ENCODE results near the gene PCDHGB3. TPM values are rescaled to one million over a fixed set of nuclear protein-coding genes. Genes with fewer than 3 reads are reported as not detected.
"Not testable (repeated sequence)": the region's sequence is repeated elsewhere in the genome, so short reads cannot be mapped to it uniquely, and the experiment has no call there.

The PCDHGB3 gene
- total RNA-seq, 2 experiments from 2014 or later = not detected

- peaks cover 41% of the 10 kb centered on the region for H3K9me3 Mint-ChIP-seq (ENCODE audit: low read depth)
- intact Hi-C loops (cut with DNase I, micrococcal nuclease) = loop anchor here in 1 of 2 experiments (10.0 kb wide), 1 partner anchor 239 kb away; the partner anchor contains the start of gene PCDHB3
- H3K4me1 Mint-ChIP-seq = no peaks in the 10 kb centered on the region
- peak within 1 kb of the TSS; percentile 43 for H3K4me3 Mint-ChIP-seq
- ChIA-PET CTCF (interaction anchor here (0.6 to 2.4 kb wide), 12 partner anchors 9 to 195 kb away, joined by 3 to 10 read pairs (median 4); partner anchors contain the start of genes PCDHGA1, PCDHGA10, PCDHGA12 and TAF7), POLR2A (no interaction called here)
- no peak within 1 kb of the TSS for H3K27ac Mint-ChIP-seq
- ATAC-seq (no peak), DNase-seq (peak; percentile 43)
- peaks cover 27% of the 10 kb centered on the region for H3K36me3 Mint-ChIP-seq (ENCODE audit: low read depth)
- peaks cover 62% of the 10 kb centered on the region for H3K27me3 Mint-ChIP-seq
Measured at GRCh38 chr5:141343242-141343952, 26.6 kb upstream of the PCDHGB3 start, which contains the start of gene PCDHGA3. PCDHGA3 (plus strand) TSS chr5:141343829; CDS start chr5:141344034, 205 bp downstream.

GRCh38 chr5:141343953-141344463 lies 26.0 kb upstream of the PCDHGB3 start:
- peaks cover 61% of the 10 kb centered on the region for H3K27me3 Mint-ChIP-seq
- DNase-seq = no peak
- ATAC-seq = no peak
- no peaks in the 10 kb centered on the region for H3K4me1 Mint-ChIP-seq
- H3K27ac Mint-ChIP-seq = no peak overlapping the region
- H3K4me3 Mint-ChIP-seq = peak overlapping the region; percentile 43
- intact Hi-C loops (cut with DNase I, micrococcal nuclease) = loop anchor here in 1 of 2 experiments (10.0 kb wide), 1 partner anchor 239 kb away; the partner anchor contains the start of gene PCDHB3
- peaks cover 25% of the 10 kb centered on the region for H3K36me3 Mint-ChIP-seq (ENCODE audit: low read depth)
- H3K9me3 Mint-ChIP-seq (ENCODE audit: low read depth) = peaks cover 35% of the 10 kb centered on the region
- ChIA-PET CTCF (interaction anchor here (0.6 to 2.4 kb wide), 14 partner anchors 9 to 642 kb away, joined by 3 to 10 read pairs (median 4); partner anchors contain the start of genes PCDHGA1, PCDHGA10, PCDHGA12 and TAF7), POLR2A (no interaction called here)

- intact Hi-C loops (cut with DNase I, micrococcal nuclease) = loop anchor here in 1 of 2 experiments (10.0 kb wide), 1 partner anchor 241 kb away; the partner anchor contains the start of gene PCDHB3
- CTCF ChIA-PET = interaction anchor here (2.2 kb wide), 1 partner anchor 15 kb away, joined by 6 read pairs; the partner anchor contains the start of gene PCDHGA1
- POLR2A ChIA-PET = no interaction called here
- DNase-seq (no peak), ATAC-seq (no peak)
- Mint-ChIP-seq H3K36me3 (ENCODE audit: low read depth) (peaks cover 23% of the 10 kb centered on the region), H3K27me3 (peaks cover 60% of the 10 kb centered on the region), H3K4me3 (no peak overlapping the region), H3K27ac (no peak overlapping the region), H3K4me1 (no peaks in the 10 kb centered on the region), H3K9me3 (ENCODE audit: low read depth) (peaks cover 31% of the 10 kb centered on the region)
Measured at GRCh38 chr5:141345327-141345726, 24.7 kb upstream of the PCDHGB3 start.

GRCh38 chr5:141346017-141346416 lies 24.0 kb upstream of the PCDHGB3 start:
- H3K27ac Mint-ChIP-seq, ATAC-seq, H3K4me1 Mint-ChIP-seq, DNase-seq, H3K4me3 Mint-ChIP-seq, POLR2A ChIA-PET: not testable (repeated sequence)
- peaks cover 64% of the 10 kb centered on the region for H3K27me3 Mint-ChIP-seq
- peaks cover 31% of the 10 kb centered on the region for H3K9me3 Mint-ChIP-seq (ENCODE audit: low read depth)
- CTCF ChIA-PET = interaction anchor here (0.6 kb wide), 1 partner anchor 221 kb away, joined by 4 read pairs; no protein-coding TSS in a partner anchor
- H3K36me3 Mint-ChIP-seq (ENCODE audit: low read depth) = peaks cover 23% of the 10 kb centered on the region
- intact Hi-C loops (cut with DNase I, micrococcal nuclease) = loop anchor here in 1 of 2 experiments (10.0 kb wide), 1 partner anchor 241 kb away; the partner anchor contains the start of gene PCDHB3

GRCh38 chr5:141349917-141350619 lies 20.0 kb upstream of the PCDHGB3 start, which contains the start of gene PCDHGB1:
PCDHGB1 (plus strand) TSS chr5:141350099; CDS start chr5:141350261, 162 bp downstream.
- H3K27ac Mint-ChIP-seq = no peak within 1 kb of the TSS
- peak within 1 kb of the TSS; percentile 31 for H3K4me3 Mint-ChIP-seq
- POLR2A ChIA-PET = no interaction called here
- H3K36me3 Mint-ChIP-seq (ENCODE audit: low read depth) = peaks cover 17% of the 10 kb centered on the region
- peak; percentile 68 for DNase-seq
- H3K4me1 Mint-ChIP-seq = no peaks in the 10 kb centered on the region
- H3K9me3 Mint-ChIP-seq (ENCODE audit: low read depth) = peaks cover 20% of the 10 kb centered on the region
- intact Hi-C loops (cut with DNase I, micrococcal nuclease) = loop anchor here (1.0 to 10.0 kb wide), 2 partner anchors 12 to 245 kb away; partner anchors contain the start of gene PCDHB3 (in 1 of the 2)
- ATAC-seq = peak; percentile 71
- CTCF ChIA-PET = interaction anchor here (0.7 to 1.6 kb wide), 6 partner anchors 12 to 208 kb away, joined by 3 to 6 read pairs (median 4); partner anchors contain the start of genes PCDHGA10, PCDHGA12, PCDHGA2 and PCDHGB3
- peaks cover 63% of the 10 kb centered on the region for H3K27me3 Mint-ChIP-seq

- Mint-ChIP-seq H3K4me1 (no peaks in the 10 kb centered on the region), H3K27me3 (peaks cover 65% of the 10 kb centered on the region), H3K36me3 (ENCODE audit: low read depth) (peaks cover 8% of the 10 kb centered on the region), H3K4me3 (no peak overlapping the region), H3K27ac (no peak overlapping the region), H3K9me3 (ENCODE audit: low read depth) (peaks cover 14% of the 10 kb centered on the region)
- ATAC-seq = no peak
- DNase-seq = no peak
- intact Hi-C loops (cut with DNase I, micrococcal nuclease) = no loop called here
- POLR2A ChIA-PET = no interaction called here
- CTCF ChIA-PET = interaction anchor here (0.6 kb wide), 1 partner anchor 159 kb away, joined by 3 read pairs; the partner anchor contains the start of gene PCDHB10
Measured at GRCh38 chr5:141351591-141351990, 18.5 kb upstream of the PCDHGB3 start.

- DNase-seq (no peak), ATAC-seq (no peak)
- peak within 1 kb of the TSS; percentile 37 for H3K4me3 Mint-ChIP-seq
- H3K4me1 Mint-ChIP-seq = peaks cover 2% of the 10 kb centered on the region
- ChIA-PET POLR2A (no interaction called here), CTCF (interaction anchor here (0.8 to 2.0 kb wide), 11 partner anchors 9 to 203 kb away, joined by 3 to 8 read pairs (median 4); partner anchors contain the start of genes PCDHGA12, PCDHGA5, PCDHGB3 and TAF7)
- no peak within 1 kb of the TSS for H3K27ac Mint-ChIP-seq
- intact Hi-C loops (cut with DNase I, micrococcal nuclease) = no loop called here
- H3K36me3 Mint-ChIP-seq (ENCODE audit: low read depth) = peaks cover 9% of the 10 kb centered on the region
- H3K9me3 Mint-ChIP-seq (ENCODE audit: low read depth) = peaks cover 11% of the 10 kb centered on the region
- H3K27me3 Mint-ChIP-seq = peaks cover 68% of the 10 kb centered on the region
Measured at GRCh38 chr5:141354900-141355469, 15.1 kb upstream of the PCDHGB3 start, which contains the start of gene PCDHGA4. PCDHGA4 (plus strand) TSS chr5:141355021; CDS start chr5:141355108, 87 bp downstream.

- Mint-ChIP-seq H3K9me3 (ENCODE audit: low read depth) (peaks cover 17% of the 10 kb centered on the region), H3K27ac (no peak overlapping the region), H3K4me3 (peak overlapping the region; percentile 37), H3K4me1 (peaks cover 2% of the 10 kb centered on the region), H3K36me3 (ENCODE audit: low read depth) (peaks cover 12% of the 10 kb centered on the region), H3K27me3 (peaks cover 70% of the 10 kb centered on the region)
- intact Hi-C loops (cut with DNase I, micrococcal nuclease) = no loop called here
- ATAC-seq (no peak), DNase-seq (no peak)
- ChIA-PET CTCF (interaction anchor here (0.8 to 2.0 kb wide), 10 partner anchors 8 to 209 kb away, joined by 3 to 8 read pairs (median 4); partner anchors contain the start of genes PCDHGA12, PCDHGA5 and TAF7), POLR2A (no interaction called here)
Measured at GRCh38 chr5:141355641-141356040, 14.4 kb upstream of the PCDHGB3 start.

- ChIA-PET POLR2A (no interaction called here), CTCF (interaction anchor here (0.6 to 2.0 kb wide), 9 partner anchors 22 to 208 kb away, joined by 3 to 8 read pairs (median 5); partner anchors contain the start of genes PCDHGA12 and TAF7)
- Mint-ChIP-seq H3K27me3 (peaks cover 70% of the 10 kb centered on the region), H3K27ac (no peak overlapping the region), H3K4me3 (no peak overlapping the region), H3K9me3 (ENCODE audit: low read depth) (peaks cover 19% of the 10 kb centered on the region), H3K4me1 (peaks cover 2% of the 10 kb centered on the region), H3K36me3 (ENCODE audit: low read depth) (peaks cover 17% of the 10 kb centered on the region)
- ATAC-seq (no peak), DNase-seq (no peak)
- intact Hi-C loops (cut with DNase I, micrococcal nuclease) = no loop called here
Measured at GRCh38 chr5:141356133-141356532, 13.9 kb upstream of the PCDHGB3 start.

GRCh38 chr5:141356950-141357349 lies 13.1 kb upstream of the PCDHGB3 start:
- CTCF ChIA-PET = interaction anchor here (0.6 to 1.5 kb wide), 2 partner anchors 63 to 207 kb away, joined by 3 to 5 read pairs; no protein-coding TSS in a partner anchor

More at GRCh38 chr5:141356950-141357349, 13.1 kb upstream of the PCDHGB3 start:
- peaks cover 22% of the 10 kb centered on the region for H3K9me3 Mint-ChIP-seq (ENCODE audit: low read depth)
- peaks cover 70% of the 10 kb centered on the region for H3K27me3 Mint-ChIP-seq
- no peak for DNase-seq
- H3K36me3 Mint-ChIP-seq (ENCODE audit: low read depth) = peaks cover 19% of the 10 kb centered on the region
- no peak overlapping the region for H3K4me3 Mint-ChIP-seq
- no peak overlapping the region for H3K27ac Mint-ChIP-seq
- intact Hi-C loops (cut with DNase I, micrococcal nuclease) = no loop called here
- POLR2A ChIA-PET = no interaction called here
- peaks cover 2% of the 10 kb centered on the region for H3K4me1 Mint-ChIP-seq
- ATAC-seq = no peak

Measured in activated CD4-positive, alpha-beta T cell treated with anti-CD3 and anti-CD28 coated beads for 36 hours (primary cell).